Neural cell (in vitro differentiated cells): ENCODE measurements around the gene NME7. TPM values are rescaled to one million over a fixed set of nuclear protein-coding genes. Genes with fewer than 3 reads are reported as not detected.

Experiments used
- H2AFZ ChIP-seq: fragments of 200-600, 300-800 bp; sonication (generic), shearing (Covaris generic); 2 replicates; pipeline ENCODE4 v1.6.0; 2014; ENCODE audit warnings: low read depth, mild to moderate bottlenecking, antibody characterized with exemption, low read length, moderate library complexity
- H3F3A ChIP-seq: fragments of 200-600 bp; shearing (Covaris generic); 2 replicates; pipeline ENCODE4 v1.6.1; 2016; ENCODE audit warnings: mild to moderate bottlenecking, moderate library complexity, mixed read lengths, antibody characterized with exemption, low read length; ENCODE audit not compliant: insufficient read depth, poor library complexity, severe bottlenecking
- H3K27ac ChIP-seq: fragments of 200-600, 300-800 bp; sonication (generic), shearing (Covaris generic); 2 replicates; pipeline ENCODE4 v1.5.1; 2014; ENCODE audit warnings: mild to moderate bottlenecking, low read length, moderate library complexity
- H3K27me3 ChIP-seq: fragments of 300-800, 200-600 bp; sonication (generic), shearing (Covaris generic); 2 replicates; pipeline ENCODE4 v1.6.0; 2014; ENCODE audit warnings: mild to moderate bottlenecking, low read depth, low read length, moderate library complexity; ENCODE audit not compliant: insufficient read depth
- H3K36me3 ChIP-seq: fragments of 300-800, 200-600 bp; sonication (generic), shearing (Covaris generic); 2 replicates; pipeline ENCODE4 v1.5.1; 2014; ENCODE audit warnings: mild to moderate bottlenecking, antibody characterized with exemption, low read length, moderate library complexity; ENCODE audit not compliant: insufficient read depth
- H3K4me2 ChIP-seq: fragments of 300-800, 200-600 bp; sonication (generic), shearing (Covaris generic); 2 replicates; pipeline ENCODE4 v1.6.0; 2014; ENCODE audit warnings: mild to moderate bottlenecking, low read length
- H3K4me3 ChIP-seq: fragments of 300-800, 200-600 bp; sonication (generic), shearing (Covaris generic); 2 replicates; pipeline ENCODE4 v1.5.1; 2014; ENCODE audit warnings: mild to moderate bottlenecking, low read length, moderate library complexity
- H3K79me2 ChIP-seq: fragments of 200-600 bp; shearing (Covaris generic); replicated peaks from 2 replicates; pipeline ENCODE4 v1.6.0; 2014; ENCODE audit warnings: mild to moderate bottlenecking, low read length, moderate library complexity; ENCODE audit not compliant: insufficient read depth
- H3K9ac ChIP-seq: fragments of 300-800, 200-600 bp; sonication (generic), shearing (Covaris generic); 2 replicates; pipeline ENCODE4 v1.6.1; 2016; ENCODE audit warnings: mild to moderate bottlenecking, low read length, mixed read lengths
- H3K9me2 ChIP-seq: fragments of 200-600 bp; shearing (Covaris generic); 2 replicates; pipeline ENCODE4 v1.6.1; 2016; ENCODE audit warnings: mild to moderate bottlenecking, low read length, mixed read lengths; ENCODE audit not compliant: insufficient read depth
- H3K9me3 ChIP-seq: fragments of 200-600, 300-800 bp; sonication (generic), shearing (Covaris generic); 2 replicates; pipeline ENCODE4 v1.6.1; 2016; ENCODE audit warnings: mild to moderate bottlenecking, mixed run types, low read length, moderate library complexity, mixed read lengths
- H4K20me1 ChIP-seq: fragments of 200-600 bp; shearing (Covaris generic); 2 replicates; pipeline ENCODE4 v1.6.1; 2016; ENCODE audit warnings: mild to moderate bottlenecking, mixed run types; ENCODE audit not compliant: insufficient read depth
- EP300 ChIP-seq: fragments of 450-650 bp; conservative IDR thresholded peaks from 2 replicates; pipeline ENCODE4 v1.6.1; 2014; ENCODE audit warnings: antibody characterized with exemption, mild to moderate bottlenecking, moderate library complexity; ENCODE audit not compliant: poor library complexity, severe bottlenecking
- EZH2 ChIP-seq: fragments of 200-600, 300-800 bp; shearing (Covaris generic), sonication (generic); IDR thresholded peaks from 2 replicates; pipeline ENCODE4 v1.6.1; 2014; ENCODE audit warnings: antibody characterized with exemption, low read length, borderline replicate concordance, mild to moderate bottlenecking; ENCODE audit not compliant: insufficient read depth, poor library complexity, severe bottlenecking
- MXI1 ChIP-seq: fragments of 450-650 bp; conservative IDR thresholded peaks from 2 replicates; pipeline ENCODE4 v1.6.1; 2014; ENCODE audit warnings: antibody characterized with exemption, mild to moderate bottlenecking; ENCODE audit not compliant: poor library complexity, severe bottlenecking
- POLR2AphosphoS5 ChIP-seq: IDR thresholded peaks from 2 replicates; pipeline ENCODE4 v1.6.1; 2012
- RAD21 ChIP-seq: fragments of 450-650 bp; conservative IDR thresholded peaks from 2 replicates; pipeline ENCODE4 v1.6.1; 2014; ENCODE audit warnings: antibody characterized with exemption, mild to moderate bottlenecking, moderate library complexity
- REST ChIP-seq: IDR thresholded peaks from 2 replicates; pipeline ENCODE4 v1.6.1; 2012; ENCODE audit warnings: borderline replicate concordance
- SMC3 ChIP-seq: fragments of 450-650 bp; conservative IDR thresholded peaks from 2 replicates; pipeline ENCODE4 v1.6.1; 2014; ENCODE audit warnings: antibody characterized with exemption, mild to moderate bottlenecking, moderate library complexity; ENCODE audit not compliant: poor library complexity
- TAF1 ChIP-seq: IDR thresholded peaks from 2 replicates; pipeline ENCODE4 v1.6.1; 2012; ENCODE audit warnings: low read depth
- polyA plus RNA-seq: library from polyadenylated mRNA; depleted of rRNA; stranded (reverse); fragments of >200 nt; gene quantifications from 2 replicates; pipeline ENCODE4 v1.2.3, GENCODE V29; 2014
- TF ChIP-seq, protein P1 (sequence below): fragments of 450-650 bp; IDR thresholded peaks from 2 replicates; pipeline ENCODE4 v1.5.1; 2014; ENCODE audit warnings: antibody characterized with exemption, mild to moderate bottlenecking, moderate library complexity; ENCODE audit not compliant: poor library complexity, severe bottlenecking

NME7 gene
- polyA plus RNA-seq, 1 donor from 2014 or later, result 42.4 TPM

DNA sequence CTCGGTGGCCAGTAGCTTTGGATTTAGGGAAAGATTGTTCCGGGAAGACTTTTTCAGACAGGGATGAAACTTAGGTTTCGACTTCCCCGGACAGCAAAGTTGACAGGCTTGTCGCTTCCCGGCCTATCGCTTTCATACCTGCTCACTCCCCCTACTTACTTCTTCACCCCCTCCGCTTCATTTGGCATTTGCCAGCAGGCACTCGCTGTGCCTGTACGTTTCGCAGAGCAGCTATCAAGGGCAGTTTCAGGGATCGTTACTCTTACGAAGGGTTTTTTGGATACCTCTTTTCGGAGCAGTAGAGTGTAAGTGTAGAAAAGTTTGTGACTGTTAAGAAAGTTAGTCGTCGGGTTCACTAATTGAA is 791 bp upstream of the NME7 start:
- H3K4me2 ChIP-seq, result peak overlapping the region; percentile 90
- H3K27ac ChIP-seq, result peak overlapping the region; percentile 82
- no peaks in the 10 kb centered on the region for H3K27me3 ChIP-seq
- H3K9me2 ChIP-seq, result no peaks in the 10 kb centered on the region
- no peaks in the 10 kb centered on the region for H4K20me1 ChIP-seq
- peaks cover 43% of the 10 kb centered on the region for H3K79me2 ChIP-seq
- H3K4me3 ChIP-seq, result peak overlapping the region; percentile 82
- no peaks in the 10 kb centered on the region for H3K9me3 ChIP-seq
- H2AFZ ChIP-seq, result peak overlapping the region; percentile 97
- H3K9ac ChIP-seq, result peak overlapping the region; percentile 77
- no peak for TF ChIP-seq TAF1
- TF ChIP-seq, protein P1, sequence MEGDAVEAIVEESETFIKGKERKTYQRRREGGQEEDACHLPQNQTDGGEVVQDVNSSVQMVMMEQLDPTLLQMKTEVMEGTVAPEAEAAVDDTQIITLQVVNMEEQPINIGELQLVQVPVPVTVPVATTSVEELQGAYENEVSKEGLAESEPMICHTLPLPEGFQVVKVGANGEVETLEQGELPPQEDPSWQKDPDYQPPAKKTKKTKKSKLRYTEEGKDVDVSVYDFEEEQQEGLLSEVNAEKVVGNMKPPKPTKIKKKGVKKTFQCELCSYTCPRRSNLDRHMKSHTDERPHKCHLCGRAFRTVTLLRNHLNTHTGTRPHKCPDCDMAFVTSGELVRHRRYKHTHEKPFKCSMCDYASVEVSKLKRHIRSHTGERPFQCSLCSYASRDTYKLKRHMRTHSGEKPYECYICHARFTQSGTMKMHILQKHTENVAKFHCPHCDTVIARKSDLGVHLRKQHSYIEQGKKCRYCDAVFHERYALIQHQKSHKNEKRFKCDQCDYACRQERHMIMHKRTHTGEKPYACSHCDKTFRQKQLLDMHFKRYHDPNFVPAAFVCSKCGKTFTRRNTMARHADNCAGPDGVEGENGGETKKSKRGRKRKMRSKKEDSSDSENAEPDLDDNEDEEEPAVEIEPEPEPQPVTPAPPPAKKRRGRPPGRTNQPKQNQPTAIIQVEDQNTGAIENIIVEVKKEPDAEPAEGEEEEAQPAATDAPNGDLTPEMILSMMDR, result no peak
- TF ChIP-seq EZH2, result no peak
- TF ChIP-seq EP300, result no peak
- TF ChIP-seq SMC3, result no peak
- no peak for TF ChIP-seq REST
- TF ChIP-seq RAD21, result no peak
- TF ChIP-seq MXI1, result no peak
- TF ChIP-seq POLR2AphosphoS5, result no peak
- H3F3A ChIP-seq, result no peaks in the 10 kb centered on the region
- peaks cover 3% of the 10 kb centered on the region for H3K36me3 ChIP-seq

DNA sequence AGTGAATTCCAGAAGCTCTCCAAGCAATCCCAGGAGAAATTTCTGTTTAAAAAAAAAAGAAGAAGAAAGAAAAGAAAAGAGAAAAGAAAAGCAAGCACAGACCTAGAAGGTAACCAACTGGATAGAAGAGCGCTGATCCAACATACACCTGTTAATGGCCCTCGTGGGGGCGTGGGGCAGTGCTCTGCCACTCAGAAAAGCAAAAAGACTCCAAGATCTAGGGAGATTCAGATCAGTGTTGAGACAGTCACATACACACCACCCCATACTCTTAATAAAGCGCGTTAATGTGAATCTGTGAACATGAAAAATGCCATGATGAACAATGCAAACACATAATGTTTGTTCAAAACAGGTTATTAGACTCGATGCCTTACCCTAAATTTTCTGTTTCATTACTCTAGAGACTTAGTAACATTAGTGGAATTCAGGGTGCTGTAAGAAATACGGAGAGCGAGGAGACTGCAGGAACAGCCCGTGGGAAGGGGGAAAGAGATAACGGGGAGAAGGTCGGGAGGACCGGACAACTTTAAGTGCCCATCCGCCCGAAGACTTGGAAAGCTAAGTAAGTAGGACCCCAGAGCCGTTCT is 406 bp downstream of the NME7 start:
- H3K9ac ChIP-seq, result peak overlapping the region; percentile 77
- H3K27ac ChIP-seq, result peak overlapping the region; percentile 82
- no peaks in the 10 kb centered on the region for H4K20me1 ChIP-seq
- H3K79me2 ChIP-seq, result peaks cover 50% of the 10 kb centered on the region
- peak overlapping the region; percentile 60 for H3K4me2 ChIP-seq
- no peaks in the 10 kb centered on the region for H3F3A ChIP-seq
- peak overlapping the region; percentile 82 for H3K4me3 ChIP-seq
- no peaks in the 10 kb centered on the region for H3K36me3 ChIP-seq
- no peak for TF ChIP-seq EZH2
- peak; percentile 55 for TF ChIP-seq REST
- H3K27me3 ChIP-seq, result no peaks in the 10 kb centered on the region
- H3K9me2 ChIP-seq, result no peaks in the 10 kb centered on the region
- no peaks in the 10 kb centered on the region for H3K9me3 ChIP-seq
- H2AFZ ChIP-seq, result peak overlapping the region; percentile 97
